HS-27A (cell line): ENCODE data around the gene TNS3.
"Not testable (repeated sequence)": the region's sequence is repeated elsewhere in the genome, so short reads cannot be mapped to it uniquely, and the experiment has no call there.

Experiments used
- DNase-seq: peaks from one replicate; pipeline ENCODE4 v3.0.0-alpha.2; 2012; ENCODE audit warnings: low read depth, missing footprints

The TNS3 gene

DNA sequence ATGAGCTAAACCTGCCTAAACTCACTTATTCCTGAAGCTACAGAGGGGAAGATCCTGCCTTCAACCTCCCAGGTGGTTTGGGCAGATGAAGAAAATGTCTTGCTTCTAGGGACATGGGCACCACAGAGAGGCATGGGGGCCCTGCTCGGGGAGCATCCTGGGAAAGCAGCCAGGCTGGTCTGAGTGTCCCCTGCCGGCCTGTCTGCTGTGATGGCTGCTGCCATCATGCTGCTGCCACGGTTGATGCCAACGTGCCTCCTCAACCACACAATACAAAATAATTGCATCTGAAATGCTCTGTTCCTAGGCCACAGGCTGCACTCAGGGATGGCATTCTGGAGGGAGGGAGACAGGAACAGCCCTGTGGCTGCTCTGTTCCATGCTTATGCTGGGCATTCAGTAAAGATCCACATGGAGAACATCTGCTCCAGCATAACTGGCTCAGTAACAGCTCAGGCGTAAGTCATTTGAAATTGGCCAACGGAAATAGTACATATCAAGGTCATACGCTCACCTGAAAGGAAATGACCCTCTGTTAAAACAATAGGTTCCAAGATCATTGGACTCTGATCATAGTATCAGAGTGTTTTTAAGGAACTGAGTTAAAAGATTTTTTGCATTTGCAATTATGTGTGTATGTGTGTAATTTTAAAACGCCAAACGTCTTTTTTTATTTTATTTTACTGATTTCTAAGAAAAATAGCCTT, 299.0 kb downstream of the TNS3 start:
- DNase-seq, result no peak

GRCh38 chr7:47281966-47282643, 299.8 kb downstream of the TNS3 start:
- no peak for DNase-seq

DNA sequence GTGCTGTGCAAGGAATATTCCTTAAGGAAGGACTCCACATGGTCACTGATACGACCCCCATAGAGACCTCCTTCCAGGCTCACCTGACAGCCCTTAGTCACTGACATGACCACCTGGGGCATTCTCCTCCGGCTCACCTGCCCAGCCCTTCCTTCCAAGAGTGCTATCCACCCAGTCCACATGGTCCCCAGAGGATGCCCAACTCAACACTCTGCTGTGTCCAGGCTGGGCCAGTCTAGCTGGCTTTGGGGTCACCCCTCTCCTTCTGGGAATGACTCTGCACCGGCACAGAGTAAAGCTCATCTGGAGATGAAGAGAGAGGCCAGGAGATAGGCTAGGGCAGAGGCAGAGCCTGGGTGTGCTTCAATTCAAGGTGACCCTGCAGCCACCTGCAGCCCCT, 300.8 kb downstream of the TNS3 start:
- DNase-seq, result no peak

DNA sequence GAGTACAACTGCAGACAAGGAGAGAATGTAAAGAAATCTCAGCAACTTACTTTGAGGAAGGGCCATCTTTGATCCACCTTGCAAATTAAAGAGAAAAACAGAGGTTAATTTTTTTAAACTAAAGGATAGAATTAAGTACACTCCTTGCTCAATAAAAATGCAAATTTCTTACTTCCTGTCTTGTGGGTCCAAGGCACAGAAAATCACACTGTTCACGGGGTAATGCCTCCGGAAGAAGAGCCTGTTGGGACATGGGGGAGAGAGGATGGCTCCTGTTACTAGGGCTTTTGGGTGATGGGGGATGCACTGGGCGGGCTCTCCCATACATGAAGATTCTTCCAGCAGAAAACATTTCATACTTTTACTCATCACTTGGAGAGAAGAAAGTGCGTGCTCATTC, 301.8 kb downstream of the TNS3 start:
- no peak for DNase-seq

DNA sequence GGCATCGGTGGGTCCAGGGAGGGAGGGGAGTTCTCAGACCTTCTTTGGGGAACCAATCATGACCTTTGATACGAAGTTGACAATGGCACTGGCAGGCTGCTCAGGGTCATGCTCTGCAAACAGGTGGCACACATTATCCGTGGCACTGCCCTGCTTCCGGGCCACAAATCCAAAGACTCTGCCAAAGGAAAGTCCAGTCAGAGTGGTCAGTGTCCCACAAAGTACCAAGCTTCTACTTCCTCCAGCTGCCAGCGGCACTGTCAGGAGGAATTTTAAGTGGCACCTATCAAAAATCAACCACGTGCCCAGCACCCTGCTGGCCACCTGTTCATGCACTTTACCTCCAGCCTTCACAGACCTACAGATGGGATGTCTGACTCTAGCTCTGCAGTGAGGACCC, 303.9 kb downstream of the TNS3 start:
- DNase-seq, result no peak

DNA sequence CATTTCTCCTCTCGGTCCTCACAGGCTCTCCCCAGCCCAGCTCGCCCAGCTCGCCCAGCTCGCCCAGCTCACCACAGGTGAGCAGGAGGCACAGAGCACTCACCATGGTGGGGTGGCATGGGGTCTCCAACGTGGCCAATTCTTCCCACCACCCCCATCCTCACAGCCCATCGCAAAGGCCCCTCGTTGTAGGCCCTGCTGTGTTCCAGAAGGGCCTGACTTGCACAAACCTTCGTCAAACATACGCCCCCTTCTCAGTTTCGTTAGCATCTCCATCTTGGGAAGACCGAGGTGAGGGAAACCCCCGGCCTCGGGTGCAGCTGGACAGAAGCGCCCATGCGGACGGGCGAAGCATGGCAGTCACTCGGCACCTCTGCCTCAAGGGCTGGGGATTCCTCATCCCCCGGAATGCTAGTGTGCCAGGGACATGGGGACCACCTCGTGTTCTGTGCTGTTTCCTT, 304.6 kb downstream of the TNS3 start:
- no peak for DNase-seq

DNA sequence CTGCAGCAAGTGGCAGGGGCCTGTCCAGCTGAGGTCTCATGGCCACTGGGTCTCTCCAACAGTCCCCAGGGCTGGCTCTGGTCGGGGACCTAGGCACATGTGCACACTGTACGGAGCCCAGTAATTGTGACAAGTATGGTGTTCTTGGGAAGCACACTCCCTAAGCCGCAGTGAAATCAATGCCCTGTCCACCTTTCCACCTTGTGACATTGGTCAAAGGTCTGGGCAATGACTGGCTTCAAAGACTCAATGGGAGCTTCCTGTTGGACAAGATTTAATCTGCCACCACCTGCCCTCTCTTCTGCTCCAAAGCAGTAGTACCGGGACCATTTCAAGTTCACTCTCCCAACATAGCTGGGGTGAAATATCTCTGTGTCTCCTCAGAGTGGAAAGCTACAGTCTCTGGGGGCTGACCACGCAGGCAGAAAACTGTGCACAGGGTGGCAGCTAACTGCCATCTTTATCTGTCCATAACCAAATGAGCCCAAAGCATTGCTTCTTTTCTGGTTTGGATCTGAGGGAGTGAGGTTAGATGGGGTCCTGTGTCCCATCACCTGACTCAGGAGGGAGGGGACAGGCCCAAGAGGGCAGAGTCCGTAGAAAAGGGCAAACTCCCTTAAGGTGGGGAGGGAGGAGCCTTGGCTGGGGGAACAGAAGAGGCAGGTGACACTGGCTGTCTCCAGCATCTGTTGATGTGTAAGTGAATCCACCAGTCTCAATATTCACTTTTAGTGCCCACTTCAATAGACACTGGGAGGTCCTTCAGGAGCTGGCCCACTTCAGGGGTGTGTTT, 307.7 kb downstream of the TNS3 start:
- no peak for DNase-seq

- no peak for DNase-seq
These were observed 308.8 kb downstream of the TNS3 start for GRCh38 chr7:47273088-47273487.

- DNase-seq, result no peak
These were observed 310.2 kb downstream of the TNS3 start for GRCh38 chr7:47271749-47272148.

DNA sequence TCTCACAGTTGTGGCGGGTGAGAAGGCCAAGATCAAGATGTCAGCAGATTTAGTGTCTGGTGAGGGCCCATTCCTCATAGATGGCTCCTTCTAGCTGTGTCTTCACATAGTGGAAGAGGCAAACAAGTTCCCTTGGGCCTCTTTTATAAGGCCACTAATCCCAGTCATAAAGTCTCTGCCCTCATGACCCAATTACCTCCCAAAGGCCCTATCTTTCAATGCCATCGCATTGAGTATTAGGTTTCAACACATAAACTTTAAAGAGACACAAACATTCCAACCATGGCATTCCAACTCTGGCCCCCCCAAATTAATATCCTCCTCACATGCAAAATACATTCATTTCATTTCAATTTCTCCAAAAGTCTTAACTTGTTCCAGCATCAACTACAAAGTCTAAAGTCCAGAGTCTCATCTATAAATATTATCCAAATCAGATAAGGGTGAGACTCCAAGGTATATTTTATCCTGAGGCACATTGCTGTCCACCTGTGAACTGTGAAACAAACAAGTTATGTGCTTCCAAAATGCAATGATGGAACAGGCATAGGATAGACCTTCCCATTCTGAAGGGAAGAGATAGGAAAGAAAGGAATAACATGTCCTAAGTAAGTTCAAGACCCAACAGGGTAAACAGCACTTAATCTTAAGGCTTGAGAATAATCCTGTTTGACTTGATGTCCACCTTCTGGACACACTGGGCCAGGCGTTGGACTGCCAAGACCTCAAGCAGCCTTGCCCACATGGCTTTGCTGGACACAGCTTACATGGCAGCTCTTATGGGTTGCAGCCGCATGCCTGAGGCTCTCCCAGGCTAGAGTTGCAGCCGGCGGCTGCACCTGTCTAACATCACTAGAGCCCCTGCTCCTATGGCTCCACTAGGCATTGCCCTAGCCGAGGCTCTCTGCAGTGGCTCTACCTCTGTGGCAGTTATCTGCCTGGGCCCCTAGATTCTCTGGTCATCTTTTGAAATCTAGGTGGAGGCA, 312.8 kb downstream of the TNS3 start:
- no peak for DNase-seq

GRCh38 chr7:47267346-47267745, 314.6 kb downstream of the TNS3 start:
- no peak for DNase-seq

GRCh38 chr7:47266799-47267198, 315.1 kb downstream of the TNS3 start:
- no peak for DNase-seq

DNA sequence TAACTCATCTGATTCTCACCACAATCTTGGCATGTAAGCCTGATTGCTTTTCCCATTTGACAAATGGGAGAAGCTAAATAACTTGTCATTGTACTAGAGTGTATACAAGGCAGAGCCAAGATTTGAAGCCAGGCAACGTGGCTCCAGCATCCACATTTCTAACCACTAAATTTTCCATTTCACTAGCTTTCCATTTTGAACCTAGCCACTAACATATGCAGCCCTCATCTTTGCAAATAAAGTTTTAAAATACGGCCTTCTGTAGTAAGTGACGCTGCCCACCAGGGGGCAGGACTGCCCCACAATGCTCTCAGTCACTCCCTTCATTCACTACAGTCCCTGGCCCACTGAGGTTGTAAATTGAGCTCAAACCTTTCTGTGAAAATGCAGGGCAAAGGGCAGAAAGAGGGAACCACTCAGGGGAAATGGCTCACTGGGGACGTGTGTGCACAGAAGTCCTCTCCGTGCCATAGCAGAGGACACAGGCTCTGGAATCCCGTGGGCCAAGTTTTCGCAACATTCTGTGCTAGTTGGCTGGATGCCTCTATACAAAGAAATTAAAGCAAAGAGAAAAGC, 315.7 kb downstream of the TNS3 start:
- peak; percentile 17 for DNase-seq

DNA sequence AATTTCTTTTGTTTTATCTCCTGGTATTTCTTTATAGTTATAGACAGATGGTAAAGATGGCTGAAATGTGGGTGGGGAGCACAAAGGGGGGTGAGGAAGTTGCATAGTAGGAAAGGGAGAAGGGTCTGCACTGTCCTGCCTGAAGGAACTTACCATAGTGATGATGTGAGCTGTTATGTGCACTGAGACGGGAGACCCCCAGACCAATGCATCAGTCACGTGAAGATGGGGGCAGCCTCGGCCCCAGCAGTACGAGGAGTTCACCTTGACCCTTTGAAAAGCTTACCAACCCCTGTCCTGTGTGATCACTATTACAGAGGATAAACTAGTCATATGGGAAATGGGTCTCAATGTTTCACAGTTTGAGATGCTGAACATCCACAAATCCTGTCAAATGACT, 316.3 kb downstream of the TNS3 start:
- no peak for DNase-seq

DNA sequence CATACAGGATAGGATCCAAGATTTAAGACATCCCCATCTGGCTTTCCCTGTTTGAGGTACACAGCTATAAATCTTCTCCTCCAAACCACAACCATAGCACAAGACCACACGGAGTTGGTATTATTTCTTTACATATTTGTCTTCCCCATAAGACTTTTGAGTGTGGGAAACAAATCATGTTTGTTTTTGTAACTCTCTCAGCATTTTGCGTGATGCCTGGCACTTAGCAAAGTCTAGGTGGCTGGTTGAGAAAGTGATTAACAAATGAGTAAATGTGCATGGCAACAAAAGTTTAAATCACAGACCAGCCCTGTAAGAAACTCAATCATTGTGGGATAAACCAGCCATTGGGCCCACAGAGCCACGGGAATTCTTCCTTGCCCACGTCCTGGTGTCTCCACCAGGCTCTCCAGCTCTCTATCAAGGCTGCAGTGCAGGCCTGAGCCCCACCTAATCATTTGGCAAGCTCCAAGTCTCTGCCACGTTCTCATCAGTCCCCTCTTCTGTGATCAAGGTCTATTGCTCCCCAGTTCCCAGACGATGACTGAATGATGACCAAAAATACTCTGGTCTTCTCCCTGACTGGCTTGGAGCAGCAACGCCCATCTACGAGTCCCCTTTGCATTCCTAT, 317.8 kb downstream of the TNS3 start:
- DNase-seq, result no peak

- DNase-seq, result no peak
These were observed 319.0 kb downstream of the TNS3 start for GRCh38 chr7:47262881-47263280.

GRCh38 chr7:47262160-47262559, 319.8 kb downstream of the TNS3 start:
- not testable (repeated sequence) for DNase-seq

GRCh38 chr7:47260270-47260669, 321.6 kb downstream of the TNS3 start:
- DNase-seq, result no peak

DNA sequence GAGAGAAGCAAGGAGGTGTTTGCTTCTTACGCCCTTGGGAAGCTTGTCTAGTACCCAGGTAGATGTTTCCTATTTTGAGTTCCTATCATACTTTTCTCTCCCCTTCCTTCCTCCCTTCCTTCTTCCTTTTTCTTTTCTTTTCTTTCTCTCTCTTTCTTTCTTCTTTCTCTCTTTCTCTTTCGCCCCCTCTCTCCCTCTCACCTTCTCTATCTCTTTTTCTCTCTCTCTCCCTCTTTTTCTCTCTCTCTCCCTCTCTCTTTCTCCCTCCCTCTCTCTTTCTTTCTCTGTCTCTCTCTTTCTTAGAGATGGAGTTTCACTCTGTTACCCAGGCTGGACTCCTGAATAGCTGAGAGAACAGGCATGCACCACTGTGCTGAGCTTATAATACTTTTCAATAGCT, 322.2 kb downstream of the TNS3 start:
- no peak for DNase-seq

DNA sequence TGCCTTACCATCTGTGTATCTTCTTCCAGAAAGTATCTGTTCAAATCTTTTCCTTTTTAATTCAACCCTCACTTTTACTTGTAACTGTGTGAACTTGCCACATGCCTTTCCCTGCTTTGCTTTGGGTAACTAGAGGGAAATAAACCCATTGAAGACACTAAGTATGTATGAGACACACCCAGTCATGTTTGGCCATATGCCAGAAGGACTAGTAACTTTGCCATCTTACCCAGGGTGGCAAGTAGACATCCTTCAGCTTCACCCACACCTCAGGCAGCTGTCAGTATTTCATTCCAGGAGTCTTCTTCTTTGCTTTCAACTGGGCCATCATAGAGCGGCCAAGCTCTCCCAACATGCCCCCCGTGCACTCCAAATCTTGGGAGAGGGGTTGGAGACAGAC, 323.1 kb downstream of the TNS3 start:
- DNase-seq, result no peak

- DNase-seq, result no peak
These were observed 325.9 kb downstream of the TNS3 start for GRCh38 chr7:47256016-47256415.
